Calu3 (cell line): ENCODE results near the gene ADAR. TPM values are rescaled to one million over a fixed set of nuclear protein-coding genes. Genes with fewer than 3 reads are reported as not detected.

Source experiments
- BruUV-seq: library from RNA; stranded (reverse); fragments of 400-500 nt; replicated peaks from 2 replicates; lab custom pipeline; 2021; lab: Mats Ljungman, UMichigan
- CTCF ChIA-PET: fragments of 300-600 bp; sonication (Branson Sonifier 250); formaldehyde crosslinking; loops from one replicate; lab custom pipeline; 2022; ENCODE audit warnings: antibody characterized with exemption; lab: Charles Lee
- DNase-seq: peaks from one replicate; pipeline ENCODE4 v3.0.0; 2022
- H3K27ac Mint-ChIP-seq: one replicate; pipeline ENCODE4 v1.8.0; 2022; ENCODE audit warnings: mixed read lengths; ENCODE audit not compliant: unreplicated experiment
- H3K27me3 Mint-ChIP-seq: one replicate; pipeline ENCODE4 v1.8.0; 2022; ENCODE audit warnings: mixed read lengths; ENCODE audit not compliant: unreplicated experiment
- H3K36me3 Mint-ChIP-seq: one replicate; pipeline ENCODE4 v1.8.0; 2022; ENCODE audit warnings: mild to moderate bottlenecking, moderate library complexity, mixed read lengths; ENCODE audit not compliant: insufficient read depth, unreplicated experiment
- H3K4me1 Mint-ChIP-seq: one replicate; pipeline ENCODE4 v1.8.0; 2022; ENCODE audit warnings: mild to moderate bottlenecking, low read depth, mixed read lengths; ENCODE audit not compliant: unreplicated experiment
- H3K4me3 Mint-ChIP-seq: one replicate; pipeline ENCODE4 v1.8.0; 2022; ENCODE audit warnings: mild to moderate bottlenecking, low read depth, moderate library complexity, mixed read lengths; ENCODE audit not compliant: unreplicated experiment
- H3K9me3 Mint-ChIP-seq: one replicate; pipeline ENCODE4 v1.8.0; 2022; ENCODE audit warnings: low read depth, mixed read lengths; ENCODE audit not compliant: unreplicated experiment
- intact Hi-C: fragments of 100-400 bp; cut with micrococcal nuclease; formaldehyde crosslinking; loops from one replicate; pipeline ENCODE4 v1.10.0; 2022; ENCODE audit not compliant: unreplicated experiment
- total RNA-seq: library from RNA; stranded (reverse); gene quantifications from 2 replicates; pipeline ENCODE4 v1.2.3, GENCODE V29; 2022
- TF ChIP-seq, protein P1 (sequence below): fragments of 200-600 bp; IDR thresholded peaks from one replicate; pipeline ENCODE4 v1.8.0; 2022; ENCODE audit warnings: antibody characterized with exemption; ENCODE audit not compliant: unreplicated experiment

ADAR gene
- total RNA-seq, 1 experiment from 2014 or later, result 298 TPM

DNA sequence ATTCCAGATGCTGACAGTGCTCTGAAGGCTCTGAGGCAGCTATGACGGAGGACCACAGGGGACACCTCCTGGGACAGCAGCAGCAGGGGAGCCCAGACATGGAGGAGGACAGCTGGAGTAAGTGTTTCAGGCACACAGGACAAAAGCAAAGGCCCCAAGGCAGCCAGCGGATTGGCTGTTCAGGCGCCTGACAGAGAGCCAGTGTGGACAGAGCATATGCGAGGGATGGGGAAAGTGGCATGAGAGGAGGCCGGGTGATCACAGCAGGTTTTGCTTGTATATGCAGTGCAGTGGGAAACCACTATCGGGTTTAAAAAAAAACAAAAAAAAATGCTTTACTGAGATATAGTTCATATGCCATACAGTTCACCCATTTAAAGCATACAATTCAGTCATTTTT lies 21.3 kb downstream of the ADAR start:
- Mint-ChIP-seq H3K27ac (no peak overlapping the region), H3K27me3 (no peaks in the 10 kb centered on the region), H3K36me3 (peaks cover 67% of the 10 kb centered on the region), H3K4me1 (no peaks in the 10 kb centered on the region), H3K4me3 (no peak overlapping the region), H3K9me3 (no peaks in the 10 kb centered on the region)
- intact Hi-C loops, result no loop called here
- DNase-seq, result no peak
- TF ChIP-seq, protein P1, sequence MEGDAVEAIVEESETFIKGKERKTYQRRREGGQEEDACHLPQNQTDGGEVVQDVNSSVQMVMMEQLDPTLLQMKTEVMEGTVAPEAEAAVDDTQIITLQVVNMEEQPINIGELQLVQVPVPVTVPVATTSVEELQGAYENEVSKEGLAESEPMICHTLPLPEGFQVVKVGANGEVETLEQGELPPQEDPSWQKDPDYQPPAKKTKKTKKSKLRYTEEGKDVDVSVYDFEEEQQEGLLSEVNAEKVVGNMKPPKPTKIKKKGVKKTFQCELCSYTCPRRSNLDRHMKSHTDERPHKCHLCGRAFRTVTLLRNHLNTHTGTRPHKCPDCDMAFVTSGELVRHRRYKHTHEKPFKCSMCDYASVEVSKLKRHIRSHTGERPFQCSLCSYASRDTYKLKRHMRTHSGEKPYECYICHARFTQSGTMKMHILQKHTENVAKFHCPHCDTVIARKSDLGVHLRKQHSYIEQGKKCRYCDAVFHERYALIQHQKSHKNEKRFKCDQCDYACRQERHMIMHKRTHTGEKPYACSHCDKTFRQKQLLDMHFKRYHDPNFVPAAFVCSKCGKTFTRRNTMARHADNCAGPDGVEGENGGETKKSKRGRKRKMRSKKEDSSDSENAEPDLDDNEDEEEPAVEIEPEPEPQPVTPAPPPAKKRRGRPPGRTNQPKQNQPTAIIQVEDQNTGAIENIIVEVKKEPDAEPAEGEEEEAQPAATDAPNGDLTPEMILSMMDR, result no peak
- no TSS peak for BruUV-seq
- CTCF ChIA-PET, result no interaction called here

DNA sequence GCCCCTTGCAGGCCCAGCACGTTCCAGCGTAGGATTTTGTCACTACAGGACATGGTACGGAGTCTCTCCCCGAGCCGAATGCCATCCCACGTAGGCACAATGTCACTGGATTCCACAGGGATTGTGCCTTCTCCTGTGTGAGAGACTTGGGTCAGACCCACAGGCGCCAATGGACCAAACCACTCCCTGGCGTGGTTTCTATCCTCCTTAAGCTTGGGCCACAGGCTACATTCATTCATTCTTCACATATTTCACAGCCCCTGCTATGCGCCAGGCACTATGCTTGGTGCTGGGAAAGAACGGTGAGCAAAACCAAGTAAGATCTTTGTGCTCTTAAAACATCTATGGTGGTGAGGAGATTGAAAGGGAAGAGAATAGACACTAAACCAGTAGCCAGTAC lies 21.8 kb downstream of the ADAR start:
- H3K27me3 Mint-ChIP-seq, result no peaks in the 10 kb centered on the region
- H3K4me3 Mint-ChIP-seq, result no peak overlapping the region
- H3K9me3 Mint-ChIP-seq, result no peaks in the 10 kb centered on the region
- intact Hi-C loops, result no loop called here
- peaks cover 67% of the 10 kb centered on the region for H3K36me3 Mint-ChIP-seq
- BruUV-seq, result no TSS peak
- CTCF ChIA-PET, result no interaction called here
- no peak overlapping the region for H3K27ac Mint-ChIP-seq
- no peaks in the 10 kb centered on the region for H3K4me1 Mint-ChIP-seq
- TF ChIP-seq, protein P1, result no peak
- DNase-seq, result no peak

- Mint-ChIP-seq H3K27me3 (no peaks in the 10 kb centered on the region), H3K27ac (no peak overlapping the region), H3K4me3 (no peak overlapping the region), H3K9me3 (no peaks in the 10 kb centered on the region), H3K4me1 (no peaks in the 10 kb centered on the region), H3K36me3 (peaks cover 76% of the 10 kb centered on the region)
- CTCF ChIA-PET, result interaction anchor here (0.5 kb wide), 1 partner anchor 703 kb away, joined by 8 read pairs; no protein-coding TSS in a partner anchor
- intact Hi-C loops, result no loop called here
- no peak for DNase-seq
- TF ChIP-seq, protein P1, result no peak
- BruUV-seq, result no TSS peak
Measured at GRCh38 chr1:154584267-154584994, 23.6 kb downstream of the ADAR start.

- TF ChIP-seq, protein P1, result no peak
- no TSS peak for BruUV-seq
- H3K4me1 Mint-ChIP-seq, result no peaks in the 10 kb centered on the region
- intact Hi-C loops, result no loop called here
- no peaks in the 10 kb centered on the region for H3K27me3 Mint-ChIP-seq
- H3K9me3 Mint-ChIP-seq, result no peaks in the 10 kb centered on the region
- H3K4me3 Mint-ChIP-seq, result no peak overlapping the region
- no peak for DNase-seq
- peaks cover 75% of the 10 kb centered on the region for H3K36me3 Mint-ChIP-seq
- H3K27ac Mint-ChIP-seq, result no peak overlapping the region
- CTCF ChIA-PET, result no interaction called here
Measured at GRCh38 chr1:154583773-154584172, 24.2 kb downstream of the ADAR start.
